ENCODE measurements around the gene PLPPR1. TPM values are rescaled to one million over a fixed set of nuclear protein-coding genes. Genes with fewer than 3 reads are reported as not detected.

The PLPPR1 gene
- total RNA-seq, 1 experiment from 2014 or later = not detected

- no peak for DNase-seq (ENCODE audit: low read depth)
Observed at GRCh38 chr9:101209670-101210069, 181.1 kb downstream of the PLPPR1 start.

GRCh38 chr9:101212661-101213060 is 184.1 kb downstream of the PLPPR1 start:
- no peak for DNase-seq (ENCODE audit: low read depth)

GRCh38 chr9:101219030-101219429 is 190.5 kb downstream of the PLPPR1 start:
- no peak for DNase-seq (ENCODE audit: low read depth)

GRCh38 chr9:101220341-101220740 is 191.8 kb downstream of the PLPPR1 start:
- no peak for DNase-seq (ENCODE audit: low read depth)

GRCh38 chr9:101225271-101225670 is 196.7 kb downstream of the PLPPR1 start:
- DNase-seq (ENCODE audit: low read depth) = no peak

- no peak for DNase-seq (ENCODE audit: low read depth)
Observed at GRCh38 chr9:101226161-101226560, 197.6 kb downstream of the PLPPR1 start.

GRCh38 chr9:101226803-101227202 is 198.3 kb downstream of the PLPPR1 start:
- no peak for DNase-seq (ENCODE audit: low read depth)

GRCh38 chr9:101229606-101230005 is 201.1 kb downstream of the PLPPR1 start:
- no peak for DNase-seq (ENCODE audit: low read depth)

DNA sequence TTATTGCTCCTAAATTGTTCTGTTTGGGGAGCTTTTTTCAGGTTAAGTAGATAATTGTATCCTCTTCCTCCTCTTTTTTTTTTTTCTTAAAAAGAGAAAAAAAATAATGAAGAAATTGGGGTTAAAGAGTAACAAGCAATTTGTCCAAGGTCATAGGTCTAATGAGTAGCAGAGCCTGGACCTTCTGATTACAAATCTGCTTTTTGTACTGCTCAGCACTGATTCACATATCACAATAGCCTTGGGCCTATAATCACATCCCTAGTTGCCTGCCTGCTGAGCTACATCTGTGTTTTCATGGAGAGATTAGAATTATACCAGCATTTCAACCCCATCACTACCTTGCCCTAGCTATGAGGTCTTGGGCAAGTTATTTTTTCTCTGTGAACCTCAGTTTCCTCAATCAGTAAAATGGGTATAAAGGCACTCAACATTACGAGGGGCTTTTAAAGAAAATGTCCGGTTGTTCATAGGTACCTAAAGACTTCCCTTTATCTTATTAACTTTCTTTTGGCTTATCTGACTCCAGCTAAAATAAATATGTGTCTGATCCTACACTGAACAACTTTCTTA is 204.0 kb downstream of the PLPPR1 start:
- no peak for DNase-seq (ENCODE audit: low read depth)

DNA sequence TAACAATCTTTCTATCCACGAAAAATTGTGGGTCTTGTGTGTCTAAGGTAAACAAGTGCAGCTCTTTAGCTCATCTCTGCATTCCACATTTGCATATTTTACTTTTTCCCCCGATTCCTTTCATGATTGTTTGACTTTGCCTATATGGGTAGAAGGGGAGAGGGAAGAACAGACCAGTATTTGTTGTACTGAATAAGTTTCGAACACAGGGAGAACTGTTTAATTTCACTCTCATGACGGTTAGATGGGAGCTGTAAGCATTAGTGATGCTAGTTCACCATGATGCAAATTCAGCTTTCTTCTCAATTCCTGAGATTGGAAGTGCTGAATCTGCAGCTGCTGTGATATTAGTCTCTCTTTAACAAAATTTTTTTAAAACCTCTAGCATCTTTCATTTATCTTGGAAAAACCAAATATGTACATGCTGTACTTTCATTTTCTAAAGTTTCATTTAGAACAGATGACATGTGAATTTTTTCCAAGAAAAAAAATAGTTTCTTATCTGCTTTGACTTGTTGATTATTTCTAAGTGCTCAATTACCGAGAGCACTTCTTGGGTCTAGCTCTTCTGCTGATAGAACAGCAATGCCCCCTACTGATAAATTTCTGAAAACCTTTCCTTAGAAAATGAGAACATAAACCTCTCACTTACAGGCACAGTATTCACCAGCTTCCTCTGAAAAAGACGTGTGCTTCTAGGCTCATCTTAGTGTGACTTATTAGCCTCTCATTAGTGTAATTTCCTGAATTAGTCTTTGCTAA is 206.8 kb downstream of the PLPPR1 start:
- DNase-seq (ENCODE audit: low read depth) = no peak

- DNase-seq (ENCODE audit: low read depth) = no peak
Observed at GRCh38 chr9:101242651-101243050, 214.1 kb downstream of the PLPPR1 start.

- DNase-seq (ENCODE audit: low read depth) = no peak
Observed at GRCh38 chr9:101246691-101247090, 218.2 kb downstream of the PLPPR1 start.

DNA sequence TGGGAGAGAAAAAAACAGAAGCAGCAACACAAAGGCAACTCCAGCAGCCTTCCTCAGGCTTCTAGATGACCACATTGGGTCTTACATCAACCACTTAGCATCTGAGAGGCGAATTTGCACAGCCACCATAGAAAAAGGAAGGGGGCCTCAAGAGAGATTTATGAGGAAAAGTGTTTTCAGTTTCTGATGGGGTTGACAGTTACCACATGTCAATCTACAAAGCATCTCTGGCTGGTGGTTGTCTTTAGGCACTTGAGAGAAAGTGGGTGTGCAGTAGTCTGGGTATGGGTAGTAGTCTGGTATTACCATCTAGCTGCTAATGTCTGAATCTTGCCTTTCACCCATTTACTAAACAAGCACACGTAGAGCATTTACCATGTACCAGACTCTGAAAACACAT is 218.8 kb downstream of the PLPPR1 start:
- no peak for DNase-seq (ENCODE audit: low read depth)

GRCh38 chr9:101254733-101255433 is 226.4 kb downstream of the PLPPR1 start:
- no peak for DNase-seq (ENCODE audit: low read depth)

DNA sequence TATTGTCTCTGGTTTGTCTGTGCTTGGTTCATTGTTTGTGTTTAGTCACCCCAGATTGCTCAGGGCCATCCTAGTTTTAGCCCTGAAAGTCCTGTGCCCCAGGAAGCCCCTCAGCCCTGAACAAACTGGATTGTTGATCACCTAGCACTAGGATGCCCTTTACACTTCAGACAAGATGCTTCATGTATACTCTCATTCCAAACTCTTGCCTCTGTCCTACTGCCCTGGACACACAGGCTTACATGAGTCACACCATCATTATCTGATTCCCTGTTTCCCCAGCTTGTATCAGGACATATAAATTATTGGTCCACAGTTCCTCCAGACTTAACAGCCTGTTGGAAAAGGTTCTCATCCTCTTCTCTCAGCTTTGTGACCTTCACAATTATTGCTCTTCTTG is 236.2 kb downstream of the PLPPR1 start:
- DNase-seq (ENCODE audit: low read depth) = no peak

DNA sequence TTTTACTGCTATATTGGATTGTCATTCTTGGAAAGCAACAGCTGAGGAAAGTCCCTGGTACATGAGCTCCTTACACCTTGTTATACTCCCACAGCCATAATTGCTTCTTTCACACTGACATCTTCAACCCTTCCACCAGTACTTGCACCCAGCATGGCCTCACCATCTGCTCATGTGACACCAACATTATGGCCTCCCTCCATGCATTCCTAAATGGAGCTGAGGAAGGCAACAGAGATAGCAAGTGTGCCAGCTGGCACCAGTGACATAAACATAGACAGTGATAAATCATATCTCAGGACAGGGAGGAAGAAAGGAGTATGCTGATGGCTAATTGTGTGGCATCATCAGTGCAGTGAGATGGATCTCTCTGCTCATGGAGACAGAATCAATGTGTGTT is 236.7 kb downstream of the PLPPR1 start:
- no peak for DNase-seq (ENCODE audit: low read depth)

DNA sequence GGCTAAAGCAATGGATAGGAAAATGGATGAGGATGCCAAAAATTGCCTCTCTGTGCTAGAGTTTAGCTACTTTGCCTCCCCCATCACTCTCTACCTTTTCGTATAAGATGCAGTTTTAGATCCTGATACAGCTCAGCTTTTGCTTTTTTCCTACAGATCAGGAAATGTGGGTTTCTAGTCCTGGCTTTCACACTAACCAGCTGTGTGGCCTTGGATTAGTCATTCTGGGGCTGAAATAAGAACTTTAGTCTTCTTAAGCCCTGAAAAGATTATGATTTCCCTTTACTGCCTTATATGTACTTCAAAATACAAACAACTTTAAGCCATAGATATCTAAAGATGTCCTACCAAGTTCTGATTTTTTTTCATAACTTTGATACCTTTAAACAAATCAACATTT is 239.9 kb downstream of the PLPPR1 start:
- no peak for DNase-seq (ENCODE audit: low read depth)

DNA sequence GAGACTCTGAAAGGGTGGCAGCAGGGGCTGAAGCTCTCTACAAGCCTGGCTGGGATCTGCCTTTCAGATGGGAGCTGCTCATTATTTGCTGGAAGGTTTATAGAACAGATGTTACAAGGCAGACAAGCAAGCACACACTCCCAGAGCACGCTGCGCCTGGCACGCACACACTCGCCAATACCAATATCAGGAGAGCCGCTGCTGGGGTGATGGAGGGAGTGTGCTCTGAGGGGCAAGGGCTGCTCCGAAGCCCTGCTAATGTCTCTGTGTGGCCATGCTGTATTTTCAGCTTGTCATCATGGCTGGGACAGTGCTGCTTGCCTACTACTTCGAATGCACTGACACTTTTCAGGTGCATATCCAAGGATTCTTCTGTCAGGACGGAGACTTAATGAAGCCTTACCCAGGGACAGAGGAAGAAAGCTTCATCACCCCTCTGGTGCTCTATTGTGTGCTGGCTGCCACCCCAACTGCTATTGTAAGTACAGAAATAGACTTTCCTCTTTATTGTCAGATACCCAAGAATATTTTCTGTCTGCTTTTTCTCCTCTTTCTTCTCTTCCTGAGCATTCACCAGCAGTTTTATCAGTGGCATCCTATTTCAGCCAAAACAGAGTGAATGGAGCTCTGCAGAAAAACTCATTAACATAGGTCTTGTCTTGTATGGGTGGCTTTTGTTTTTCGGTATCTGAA is 241.2 kb downstream of the PLPPR1 start:
- no peak for DNase-seq (ENCODE audit: low read depth)

- DNase-seq (ENCODE audit: low read depth) = no peak
Observed at GRCh38 chr9:101270302-101270701, 241.8 kb downstream of the PLPPR1 start.

GRCh38 chr9:101271102-101271501 is 242.6 kb downstream of the PLPPR1 start:
- no peak for DNase-seq (ENCODE audit: low read depth)

DNA sequence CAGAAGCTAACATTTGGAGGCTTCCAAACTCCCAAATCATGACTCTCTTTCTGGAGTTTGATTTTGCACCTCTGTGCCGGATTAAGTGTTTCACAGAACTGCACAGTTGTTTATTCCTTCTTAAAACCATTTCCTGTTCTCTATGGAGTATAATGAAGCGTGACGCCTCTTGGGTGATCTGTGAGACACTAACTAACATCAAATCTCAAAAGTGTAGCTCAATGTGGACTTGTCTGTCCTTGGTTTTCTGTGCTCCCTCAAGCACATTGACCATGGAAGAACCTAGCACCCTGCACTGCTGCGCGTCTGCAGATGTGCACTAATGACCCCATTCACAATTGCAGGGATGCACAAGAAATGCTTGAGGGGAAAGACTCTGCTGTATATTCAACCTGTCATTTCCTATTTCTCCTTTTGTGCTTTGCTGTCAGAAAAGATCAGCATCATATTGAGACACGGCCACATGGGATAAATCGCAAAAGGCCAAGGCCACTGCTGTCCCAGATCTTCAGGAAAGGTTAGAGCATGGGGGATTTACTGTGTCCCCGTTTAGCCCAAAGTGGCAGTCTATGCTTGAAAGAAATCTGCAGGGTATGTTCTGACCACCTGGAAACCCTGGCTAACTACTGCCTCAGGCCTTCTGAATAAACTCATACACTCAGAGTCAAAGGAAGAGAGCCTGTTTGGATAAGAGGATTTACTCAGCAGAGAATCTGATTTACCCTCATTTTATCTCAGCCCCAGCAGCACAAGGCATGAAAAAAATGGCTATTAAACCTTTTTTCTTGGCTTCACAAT is 246.6 kb downstream of the PLPPR1 start:
- DNase-seq (ENCODE audit: low read depth) = no peak
